Stomach (tissue), 9 donors: ENCODE measurements around the gene LCA5. TPM values are rescaled to one million over a fixed set of nuclear protein-coding genes. Genes with fewer than 3 reads are reported as not detected.
"Not testable (repeated sequence)": the region's sequence is repeated elsewhere in the genome, so short reads cannot be mapped to it uniquely, and the experiment has no call there.

ENCODE experiments used
- DNase-seq, 2 donors: peaks; one replicate each; pipeline versions ENCODE4 v3.0.0 to v3.0.0-alpha.2; 2013 to 2019
- H3K27ac ChIP-seq, 5 donors: fragments of 200-600 bp in 4 of 5; sonication (generic) in 4 of 5; one replicate each; pipeline ENCODE4 v1.5.1; 2013 to 2019; ENCODE audit warnings: mild to moderate bottlenecking in 1 of 5, moderate library complexity in 1 of 5
- H3K27me3 ChIP-seq, 3 donors: fragments of 200-600 bp; sonication (generic); one replicate each; pipeline ENCODE4 v1.5.1; 2017 to 2019; ENCODE audit warnings: mixed run types in 1 of 3
- H3K36me3 ChIP-seq, 4 donors: fragments of 200-600 bp; sonication (generic); 1 replicate in 3 of 4; 2 replicates in 1 of 4; pipeline ENCODE4 v1.5.1; 2016 to 2019
- H3K4me1 ChIP-seq, 4 donors: fragments of 200-600 bp; sonication (generic); one replicate each; pipeline ENCODE4 v1.5.1; 2016 to 2019
- H3K4me3 ChIP-seq, 4 donors: fragments of 200-600 bp; sonication (generic) in 3 of 4; one replicate each; pipeline ENCODE4 v1.5.1; 2016 to 2019; ENCODE audit warnings: mild to moderate bottlenecking in 1 of 4
- H3K9me3 ChIP-seq, 4 donors: fragments of 200-600 bp; sonication (generic); one replicate each; pipeline ENCODE4 v1.5.1; 2016 to 2019
- CTCF ChIP-seq, 7 experiments: fragments of 450-650 bp in 4 of 7; fragments of 200-600 bp in 3 of 7; sonication (generic) in 3 of 7; IDR thresholded peaks; one replicate each; pipeline ENCODE4 v1.5.1; 2016 to 2019; ENCODE audit warnings: antibody characterized with exemption in 7 of 7, control low read depth in 2 of 7, mild to moderate bottlenecking in 1 of 7
- EP300 ChIP-seq: sonication (generic); formaldehyde crosslinking; IDR thresholded peaks from one replicate; pipeline ENCODE4 v1.6.1; 2017; ENCODE audit warnings: antibody characterized with exemption
- POLR2A ChIP-seq, 4 donors: fragments of 450-650 bp; IDR thresholded peaks; one replicate each; pipeline ENCODE4 v1.6.1; 2016; ENCODE audit warnings: antibody characterized with exemption in 4 of 4, control low read depth in 2 of 4, mild to moderate bottlenecking in 1 of 4, moderate library complexity in 1 of 4
- POLR2AphosphoS5 ChIP-seq, 3 donors: sonication (generic); formaldehyde crosslinking; IDR thresholded peaks; one replicate each; pipeline ENCODE4 v1.6.1; 2016; ENCODE audit warnings: antibody characterized with exemption in 3 of 3
- WGBS, 5 donors: extraction: QIAGEN DNeasy Blood & Tissue Kit in 3 of 5; methylation state at CpG; one replicate each; pipeline versions ENCODE4 v1.1.5 to v1.1.7; 2013 to 2018; 5-methylcytosine and 5-hydroxymethylcytosine counted together
- intact Hi-C: fragments of 100-400 bp; cut with DNase I; formaldehyde crosslinking; loops from one replicate; pipeline ENCODE4 v1.15.1; 2023; ENCODE audit warnings: low total_unique reads
- polyA plus RNA-seq, 3 donors: library from polyadenylated mRNA; stranded (reverse); fragments of 200-250 nt; gene quantifications; one replicate each; pipeline ENCODE4 v1.2.3, GENCODE V29; 2013
- total RNA-seq, 5 donors: library from RNA; depleted of rRNA; stranded (reverse); fragments of >200 nt; gene quantifications; one replicate each; pipeline versions ENCODE4 v1.1.0 to v1.2.3, GENCODE V29; 2014 to 2016
- donor health status: healthy with polysubstance abuse.
- donor health status: Bipolar disorder and iron deficiency.
- donor health status: healthy.

Gene LCA5
- total and polyA plus RNA-seq, 8 donors = under 0.01 to 9.5 (median 1.3) TPM; not detected in 1

GRCh38 chr6:79536585-79536953, 661 bp downstream of the LCA5 start:
- Histone ChIP-seq H3K9me3 (no peaks in the 10 kb centered on the region), H3K27me3 (no peaks in the 10 kb centered on the region), H3K36me3 (no peaks in the 10 kb centered on the region), H3K27ac (peak overlapping the region; percentile 77 to 92 (median 91)), H3K4me3 (peak overlapping the region; percentile 69 to 95 (median 71)), H3K4me1 (peaks cover 0 to 24% (median 10%) of the 10 kb centered on the region in 4 donors)
- peak in 1 of 2 donors; percentile 68 for DNase-seq
- TF ChIP-seq EP300 (no peak), CTCF (IDR thresholded peaks at IDR 0.05) (no peak), POLR2A (IDR thresholded peaks at IDR 0.05) (no peak), POLR2AphosphoS5 (IDR thresholded peaks at IDR 0.05) (no peak)
- intact Hi-C loops = no loop called here
- 1 to 4% (median 2%) methylated on average over 9 of the region's 9 CpGs for WGBS, 5 donors

GRCh38 chr6:79529567-79529966, 7.7 kb downstream of the LCA5 start:
- H3K27ac ChIP-seq, H3K36me3 ChIP-seq, H3K27me3 ChIP-seq, H3K9me3 ChIP-seq, intact Hi-C loops, DNase-seq, H3K4me3 ChIP-seq: not testable (repeated sequence)
- WGBS, 5 donors = 87 to 96% (median 94%) methylated on average over 4 of the region's 4 CpGs
- peaks cover 0 to 17% (median 5%) of the 10 kb centered on the region in 4 donors for H3K4me1 ChIP-seq

GRCh38 chr6:79526897-79527296, 10.3 kb downstream of the LCA5 start:
- no peak for DNase-seq
- no peak for TF ChIP-seq POLR2AphosphoS5 (IDR thresholded peaks at IDR 0.05)
- TF ChIP-seq POLR2A (IDR thresholded peaks at IDR 0.05) = no peak
- Histone ChIP-seq H3K4me1 (peaks cover 0 to 17% (median 5%) of the 10 kb centered on the region in 4 donors), H3K27me3 (no peaks in the 10 kb centered on the region), H3K27ac (no peak overlapping the region), H3K36me3 (no peaks in the 10 kb centered on the region), H3K4me3 (no peak overlapping the region), H3K9me3 (no peaks in the 10 kb centered on the region)
- WGBS, 5 donors = 93 to 100% (median 96%) methylated on average over 1 of the region's 1 CpG
- intact Hi-C loops = no loop called here

GRCh38 chr6:79525272-79526100, 11.7 kb downstream of the LCA5 start:
- peak in 1 of 2 donors; percentile 60 for DNase-seq
- H3K4me3 ChIP-seq = no peak overlapping the region
- no peaks in the 10 kb centered on the region for H3K36me3 ChIP-seq
- intact Hi-C loops = no loop called here
- peaks cover 0 to 17% (median 5%) of the 10 kb centered on the region in 4 donors for H3K4me1 ChIP-seq
- peak overlapping the region in 2 of 5 donors; percentile 6 to 41 for H3K27ac ChIP-seq
- H3K9me3 ChIP-seq = no peaks in the 10 kb centered on the region
- no peaks in the 10 kb centered on the region for H3K27me3 ChIP-seq
- 22 to 43% (median 32%) methylated on average over 12 of the region's 12 CpGs for WGBS, 5 donors
- no peak for TF ChIP-seq POLR2A (IDR thresholded peaks at IDR 0.05)
- no peak for TF ChIP-seq EP300
- TF ChIP-seq CTCF (IDR thresholded peaks at IDR 0.05) = no peak
- no peak for TF ChIP-seq POLR2AphosphoS5 (IDR thresholded peaks at IDR 0.05)

GRCh38 chr6:79524065-79524464, 13.2 kb downstream of the LCA5 start:
- no peaks in the 10 kb centered on the region for H3K36me3 ChIP-seq
- peaks cover 0 to 17% (median 5%) of the 10 kb centered on the region in 4 donors for H3K4me1 ChIP-seq
- no peaks in the 10 kb centered on the region for H3K9me3 ChIP-seq
- no peak for DNase-seq
- no peak overlapping the region for H3K27ac ChIP-seq
- no peak for TF ChIP-seq CTCF (IDR thresholded peaks at IDR 0.05)
- no peak for TF ChIP-seq POLR2AphosphoS5 (IDR thresholded peaks at IDR 0.05)
- no peak for TF ChIP-seq EP300
- TF ChIP-seq POLR2A (IDR thresholded peaks at IDR 0.05) = no peak
- WGBS, 5 donors = 80 to 85% (median 81%) methylated on average over 3 of the region's 3 CpGs
- intact Hi-C loops = no loop called here
- H3K4me3 ChIP-seq = no peak overlapping the region
- H3K27me3 ChIP-seq = no peaks in the 10 kb centered on the region
